Thoracic aorta (tissue), 2 donors: ENCODE measurements around the gene ZFX. TPM values are rescaled to one million over a fixed set of nuclear protein-coding genes. Genes with fewer than 3 reads are reported as not detected.

Source experiments
- ATAC-seq: fragments of 150-250 bp; one replicate; pipeline ENCODE4 v1.8.0; 2017; ENCODE audit warnings: low read depth; ENCODE audit not compliant: insufficient number of reproducible peaks, low FRiP score
- DNase-seq: peaks from one replicate; pipeline ENCODE4 v3.0.0-alpha.2; 2020; ENCODE audit warnings: low spot score
- H3K27ac ChIP-seq, 2 donors: fragments of 200-600 bp; sonication (generic); 1 replicate in 1 of 2; 2 replicates in 1 of 2; pipeline ENCODE4 v1.5.1; 2016; ENCODE audit warnings: mild to moderate bottlenecking in 2 of 2, moderate library complexity in 2 of 2
- H3K27me3 ChIP-seq: fragments of 200-600 bp; sonication (generic); replicated peaks from 2 replicates; pipeline ENCODE4 v1.6.0; 2016; ENCODE audit warnings: mild to moderate bottlenecking; ENCODE audit not compliant: insufficient read depth
- H3K36me3 ChIP-seq: fragments of 200-600 bp; sonication (generic); one replicate; pipeline ENCODE4 v1.5.1; 2016
- H3K4me1 ChIP-seq, 2 donors: fragments of 200-600 bp; sonication (generic); 1 replicate in 1 of 2; 2 replicates in 1 of 2; pipeline versions ENCODE4 v1.5.1 to v1.6.0; 2016; ENCODE audit warnings: low read depth in 2 of 2, mild to moderate bottlenecking in 1 of 2; ENCODE audit not compliant: control insufficient read depth in 1 of 2
- H3K4me3 ChIP-seq: fragments of 200-600 bp; sonication (generic); 2 replicates; pipeline ENCODE4 v1.5.1; 2016; ENCODE audit warnings: mild to moderate bottlenecking
- H3K9me3 ChIP-seq: fragments of 200-600 bp; sonication (generic); 2 replicates; pipeline ENCODE4 v1.5.1; 2016
- total RNA-seq, 2 donors: library from RNA; depleted of rRNA; stranded (reverse); fragments of >200 nt; gene quantifications; one replicate each; pipeline versions ENCODE4 v1.1.0 to v1.2.3, GENCODE V29; 2016
- TF ChIP-seq, protein P1 (sequence below): fragments of 200-600 bp; sonication (generic); IDR thresholded peaks from one replicate; pipeline ENCODE4 v1.5.1; 2019; ENCODE audit warnings: antibody characterized with exemption

Gene ZFX
- total RNA-seq, 2 donors from 2014 or later: 38.4 to 39.7 TPM

DNA sequence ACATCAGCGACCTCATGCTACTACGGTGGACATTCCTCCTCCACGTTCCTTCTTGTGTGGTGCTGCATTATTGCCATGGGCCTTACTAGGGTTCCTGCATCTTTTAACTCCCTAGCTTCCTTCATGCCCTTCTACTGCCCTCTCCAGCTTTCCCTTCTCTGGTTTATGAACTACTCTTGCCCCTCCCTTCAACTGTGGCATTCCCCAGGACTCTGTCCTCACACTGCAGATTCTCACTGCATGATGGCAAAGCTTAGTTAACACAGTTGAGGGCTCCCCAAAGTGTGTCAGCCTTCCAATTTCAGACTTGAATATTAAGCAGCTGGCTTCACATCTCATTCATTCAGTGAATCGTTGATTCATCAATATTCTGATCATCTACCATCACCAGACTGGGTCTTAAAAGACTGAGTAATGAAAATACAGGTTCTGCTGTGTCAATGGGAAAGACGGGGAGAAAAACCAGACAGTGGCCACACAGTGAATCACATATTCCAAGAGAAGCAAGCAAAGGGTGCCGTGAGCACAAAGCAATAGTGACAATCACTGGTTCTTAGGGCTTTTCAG, 53.0 kb downstream of the ZFX start:
- H3K9me3 ChIP-seq: no peaks in the 10 kb centered on the region
- DNase-seq: no peak
- no peaks in the 10 kb centered on the region for H3K36me3 ChIP-seq
- ATAC-seq: no peak
- peak overlapping the region in 1 of 2 donors; percentile 21 for H3K27ac ChIP-seq
- peaks cover 3 to 28% of the 10 kb centered on the region in 2 donors for H3K4me1 ChIP-seq
- no peaks in the 10 kb centered on the region for H3K27me3 ChIP-seq
- TF ChIP-seq, protein P1, sequence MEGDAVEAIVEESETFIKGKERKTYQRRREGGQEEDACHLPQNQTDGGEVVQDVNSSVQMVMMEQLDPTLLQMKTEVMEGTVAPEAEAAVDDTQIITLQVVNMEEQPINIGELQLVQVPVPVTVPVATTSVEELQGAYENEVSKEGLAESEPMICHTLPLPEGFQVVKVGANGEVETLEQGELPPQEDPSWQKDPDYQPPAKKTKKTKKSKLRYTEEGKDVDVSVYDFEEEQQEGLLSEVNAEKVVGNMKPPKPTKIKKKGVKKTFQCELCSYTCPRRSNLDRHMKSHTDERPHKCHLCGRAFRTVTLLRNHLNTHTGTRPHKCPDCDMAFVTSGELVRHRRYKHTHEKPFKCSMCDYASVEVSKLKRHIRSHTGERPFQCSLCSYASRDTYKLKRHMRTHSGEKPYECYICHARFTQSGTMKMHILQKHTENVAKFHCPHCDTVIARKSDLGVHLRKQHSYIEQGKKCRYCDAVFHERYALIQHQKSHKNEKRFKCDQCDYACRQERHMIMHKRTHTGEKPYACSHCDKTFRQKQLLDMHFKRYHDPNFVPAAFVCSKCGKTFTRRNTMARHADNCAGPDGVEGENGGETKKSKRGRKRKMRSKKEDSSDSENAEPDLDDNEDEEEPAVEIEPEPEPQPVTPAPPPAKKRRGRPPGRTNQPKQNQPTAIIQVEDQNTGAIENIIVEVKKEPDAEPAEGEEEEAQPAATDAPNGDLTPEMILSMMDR: no peak
- no peak overlapping the region for H3K4me3 ChIP-seq

DNA sequence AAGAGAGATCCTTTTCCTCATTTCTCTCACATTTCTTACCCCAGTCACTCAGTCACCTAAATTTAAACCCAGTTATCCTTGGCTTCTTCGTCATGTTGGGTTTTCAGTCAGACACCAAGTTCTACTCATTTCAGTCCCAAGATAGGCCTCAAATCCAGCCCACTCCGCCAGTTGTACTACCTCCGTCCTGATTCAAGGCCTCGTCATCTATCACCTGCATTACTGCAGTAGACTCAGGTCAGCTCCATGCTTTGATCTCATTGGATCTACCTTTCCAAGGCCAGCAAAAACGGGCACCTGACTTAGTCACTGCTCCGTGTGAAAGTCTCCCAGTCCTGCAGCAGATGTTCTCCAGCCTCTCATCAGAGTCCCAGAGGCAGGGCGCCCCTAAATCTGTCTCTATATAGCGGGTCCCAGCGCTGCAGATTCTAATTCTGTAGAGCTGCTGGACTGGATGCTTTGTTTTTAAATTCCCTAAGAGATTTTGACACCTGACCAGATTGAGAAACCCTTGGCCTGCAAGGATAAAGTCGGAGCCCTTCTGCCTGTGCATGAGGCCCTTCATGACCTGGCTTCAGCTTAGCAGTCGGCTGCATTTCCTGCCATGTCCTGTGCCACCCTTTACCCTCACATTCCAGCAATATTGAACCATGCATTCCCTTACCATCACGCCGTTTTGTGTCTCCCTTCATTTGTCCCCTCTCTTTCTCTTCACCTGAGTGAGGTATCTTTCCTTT, 53.7 kb downstream of the ZFX start:
- H3K9me3 ChIP-seq: no peaks in the 10 kb centered on the region
- DNase-seq (no peak), ATAC-seq (no peak)
- no peaks in the 10 kb centered on the region for H3K27me3 ChIP-seq
- peaks cover 3 to 28% of the 10 kb centered on the region in 2 donors for H3K4me1 ChIP-seq
- H3K4me3 ChIP-seq: no peak overlapping the region
- no peak overlapping the region for H3K27ac ChIP-seq
- TF ChIP-seq, protein P1: no peak
- H3K36me3 ChIP-seq: no peaks in the 10 kb centered on the region

DNA sequence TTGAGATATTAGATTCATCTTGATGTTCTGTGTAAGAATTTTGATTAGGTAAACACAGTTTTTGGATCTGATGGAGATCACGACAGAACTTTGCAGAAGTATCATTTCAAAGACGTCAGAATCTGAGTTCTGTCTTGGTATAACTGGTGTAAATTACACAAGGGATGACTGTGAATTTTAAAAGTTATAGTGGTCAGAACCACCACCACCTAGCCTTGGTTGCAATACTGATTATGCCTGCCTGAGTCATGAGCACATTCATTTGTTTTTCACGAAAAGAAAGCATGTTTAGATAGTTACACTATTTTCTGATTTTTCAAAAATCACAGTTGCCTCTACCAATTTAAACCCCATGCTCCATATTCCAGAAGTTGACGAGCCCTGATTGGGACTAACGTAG, 54.8 kb downstream of the ZFX start:
- ATAC-seq (no peak), DNase-seq (no peak)
- Histone ChIP-seq H3K4me1 (peaks cover 3 to 28% of the 10 kb centered on the region in 2 donors), H3K36me3 (no peaks in the 10 kb centered on the region), H3K4me3 (no peak overlapping the region), H3K9me3 (no peaks in the 10 kb centered on the region), H3K27me3 (no peaks in the 10 kb centered on the region), H3K27ac (no peak overlapping the region)
- TF ChIP-seq, protein P1: no peak

DNA sequence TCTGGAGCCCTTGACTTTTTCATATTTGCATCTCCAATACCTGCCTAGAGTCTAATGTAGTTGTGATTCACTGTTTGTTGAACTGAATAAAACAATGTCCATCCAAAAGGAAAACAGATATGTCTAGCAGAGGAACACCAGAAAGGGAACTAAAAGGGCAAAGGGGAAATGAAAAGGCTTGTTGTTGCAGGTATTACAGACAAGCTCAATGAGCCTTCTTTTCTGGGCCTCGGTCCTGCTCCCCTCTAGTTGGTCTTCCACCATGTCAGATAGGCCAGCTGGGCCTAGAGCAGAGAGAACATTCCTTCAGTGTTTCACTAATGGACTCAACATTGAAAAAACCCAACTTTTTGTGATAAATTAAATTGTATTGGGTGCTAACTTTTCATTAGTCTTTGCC, 55.4 kb downstream of the ZFX start:
- DNase-seq: no peak
- Histone ChIP-seq H3K4me3 (no peak overlapping the region), H3K27me3 (no peaks in the 10 kb centered on the region), H3K27ac (no peak overlapping the region), H3K36me3 (no peaks in the 10 kb centered on the region), H3K4me1 (peaks cover 3 to 28% of the 10 kb centered on the region in 2 donors), H3K9me3 (no peaks in the 10 kb centered on the region)
- TF ChIP-seq, protein P1: no peak
- ATAC-seq: no peak

DNA sequence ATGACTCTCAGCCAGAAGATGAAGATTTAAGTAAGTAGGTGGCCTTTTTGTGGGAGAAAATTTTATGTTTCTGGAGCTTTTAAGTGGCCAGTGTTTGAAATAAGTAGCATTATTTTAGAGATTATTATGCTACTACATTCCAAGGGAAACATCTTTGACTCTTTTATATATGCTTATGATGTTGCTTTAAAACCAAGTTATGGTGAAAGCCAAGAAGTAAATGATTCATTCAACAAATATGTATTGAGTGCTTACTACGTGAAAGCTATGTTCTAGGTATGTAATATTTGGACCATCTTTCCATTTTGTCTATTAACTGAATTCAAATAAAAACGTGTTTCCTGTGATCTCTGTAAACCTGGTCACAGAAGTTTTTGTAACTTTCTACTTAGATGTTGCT, 58.3 kb downstream of the ZFX start:
- H3K36me3 ChIP-seq: peaks cover 6% of the 10 kb centered on the region
- no peaks in the 10 kb centered on the region for H3K9me3 ChIP-seq
- peaks cover 3 to 9% of the 10 kb centered on the region in 2 donors for H3K4me1 ChIP-seq
- no peaks in the 10 kb centered on the region for H3K27me3 ChIP-seq
- TF ChIP-seq, protein P1: no peak
- ATAC-seq (no peak), DNase-seq (no peak)
- no peak overlapping the region for H3K27ac ChIP-seq
- H3K4me3 ChIP-seq: no peak overlapping the region
